ENCODE results near the gene TOPBP1.
"Not testable (repeated sequence)": the region's sequence is repeated elsewhere in the genome, so short reads cannot be mapped to it uniquely, and the experiment has no call there.

Gene TOPBP1

GRCh38 chr3:133661454-133662277, at the start of gene TOPBP1:
TSS of gene TOPBP1 (minus strand) at chr3:133661941. CDS start at chr3:133661127, 814 bp downstream.
- DNase-seq (ENCODE audit: low read depth) = peak; percentile 73

DNA sequence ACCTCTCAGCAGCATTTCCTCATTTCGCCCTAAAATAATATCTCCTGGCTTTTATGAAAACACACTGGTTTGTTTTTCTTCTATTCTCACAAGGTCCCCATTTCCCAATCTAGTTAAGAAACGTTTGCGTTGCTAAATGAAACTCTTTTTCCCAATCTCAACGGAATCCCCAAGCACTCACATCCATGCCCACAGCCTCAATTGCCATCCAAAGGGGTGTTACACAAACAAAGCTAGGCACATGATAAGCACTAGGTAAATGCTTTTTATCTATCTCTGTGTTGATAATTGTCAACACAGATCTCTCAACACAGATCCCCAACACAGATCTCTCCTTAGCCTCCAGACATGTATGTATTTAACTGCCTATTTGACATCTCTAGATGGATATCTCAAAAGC, 49.3 kb upstream of the TOPBP1 start:
- DNase-seq (ENCODE audit: low read depth) = no peak

- DNase-seq (ENCODE audit: low read depth) = no peak
Observed at GRCh38 chr3:133709139-133709750, 47.5 kb upstream of the TOPBP1 start.

DNA sequence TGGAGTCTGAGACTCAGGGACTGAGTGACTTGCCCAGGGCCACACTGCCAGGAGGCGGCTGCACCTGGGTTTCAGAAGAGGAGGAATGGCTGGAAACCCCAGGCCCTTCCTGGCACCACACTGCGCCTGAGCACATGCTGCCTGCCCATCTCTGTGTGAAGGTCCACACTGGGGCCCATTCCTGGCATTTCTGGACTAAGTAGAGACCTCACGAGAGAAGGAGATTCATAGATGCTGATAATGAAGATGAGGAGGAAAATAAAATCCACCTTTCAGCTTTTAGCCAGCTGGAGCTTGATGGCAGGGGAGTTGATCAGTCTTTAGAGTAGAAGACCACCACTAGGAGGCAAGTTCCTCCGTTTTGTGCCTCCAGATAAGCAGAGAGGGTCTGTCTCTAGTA, 44.3 kb upstream of the TOPBP1 start:
- no peak for DNase-seq (ENCODE audit: low read depth)

DNA sequence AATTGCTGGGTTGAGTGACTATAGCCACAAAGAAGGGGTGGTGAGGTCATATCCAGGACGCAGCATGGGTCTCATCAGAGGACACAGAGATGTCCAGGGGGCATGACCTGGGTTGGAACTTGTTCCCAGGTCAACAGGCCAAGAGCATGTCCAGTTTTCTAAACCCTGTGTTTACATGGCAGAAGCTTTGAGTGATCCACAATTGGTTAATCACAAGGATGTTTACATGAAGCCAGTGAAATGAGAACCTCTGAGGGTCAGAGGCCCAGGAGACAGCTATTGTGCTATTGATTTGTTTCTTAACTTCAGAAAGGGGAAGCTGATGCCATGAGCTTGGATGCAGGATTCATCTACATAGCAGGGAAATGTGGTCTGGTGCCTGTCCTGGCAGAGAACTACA, 42.2 kb upstream of the TOPBP1 start:
- no peak for DNase-seq (ENCODE audit: low read depth)

GRCh38 chr3:133701435-133702358, 40.0 kb upstream of the TOPBP1 start:
- no peak for DNase-seq (ENCODE audit: low read depth)

DNA sequence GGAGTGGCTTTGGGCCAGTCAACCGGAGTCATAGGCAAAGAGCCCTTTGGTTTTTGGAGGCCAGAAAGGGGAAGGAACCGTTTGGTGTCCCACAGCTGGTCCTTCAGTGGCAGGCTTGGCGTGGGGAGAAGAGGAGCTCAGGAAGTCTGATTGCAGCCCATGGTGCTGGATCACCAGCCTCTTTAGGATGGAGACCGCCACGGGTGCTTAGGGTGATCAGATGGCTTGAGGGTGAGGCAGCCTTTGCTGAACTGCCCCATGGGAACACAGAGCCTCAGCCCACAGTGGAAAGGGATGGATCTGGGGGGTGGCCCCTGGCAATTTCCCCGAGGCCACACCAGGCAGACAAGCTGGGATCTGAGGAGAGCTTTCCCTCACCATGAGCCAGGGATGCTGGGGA, 38.6 kb upstream of the TOPBP1 start:
- DNase-seq (ENCODE audit: low read depth) = no peak

GRCh38 chr3:133699903-133700302, 38.2 kb upstream of the TOPBP1 start:
- DNase-seq (ENCODE audit: low read depth) = no peak

DNA sequence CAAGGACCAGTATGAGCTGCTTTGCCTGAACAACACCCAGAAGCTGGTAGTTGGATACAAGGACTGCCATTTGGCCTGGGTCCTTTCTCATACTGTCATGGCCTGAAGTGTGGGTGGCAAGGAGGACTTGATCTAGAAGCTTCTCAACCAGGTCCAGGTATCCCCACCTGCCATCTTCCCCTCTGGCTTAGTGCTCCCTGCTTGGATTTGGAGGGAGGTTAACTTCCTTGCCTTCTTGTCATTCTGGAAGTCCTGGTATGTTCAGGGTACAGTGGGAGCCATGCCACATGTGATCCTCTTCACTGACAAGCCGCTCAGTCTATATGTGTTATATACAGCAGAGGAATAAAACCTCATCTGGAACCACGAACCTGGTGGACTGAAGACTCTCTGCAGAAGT, 37.7 kb upstream of the TOPBP1 start:
- no peak for DNase-seq (ENCODE audit: low read depth)

DNA sequence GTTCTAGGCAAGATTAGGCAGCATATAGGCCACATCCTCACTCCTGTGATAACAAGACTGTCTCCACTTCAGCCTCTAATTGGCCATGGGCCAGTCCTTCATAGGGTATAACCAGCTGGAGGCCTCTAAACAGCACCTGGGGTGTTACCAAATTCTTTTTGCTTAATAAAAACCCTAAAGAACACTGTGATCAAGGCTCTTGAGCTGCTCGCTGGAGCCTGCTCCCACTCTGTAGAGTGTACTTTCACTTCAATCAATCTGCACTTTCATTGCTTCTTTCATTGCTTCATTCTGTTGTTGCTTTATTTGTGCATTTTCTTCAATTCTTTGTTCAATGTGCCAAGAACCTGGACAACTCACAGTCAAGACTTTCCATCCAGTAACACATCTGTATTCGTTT, 36.2 kb upstream of the TOPBP1 start:
- no peak for DNase-seq (ENCODE audit: low read depth)

DNA sequence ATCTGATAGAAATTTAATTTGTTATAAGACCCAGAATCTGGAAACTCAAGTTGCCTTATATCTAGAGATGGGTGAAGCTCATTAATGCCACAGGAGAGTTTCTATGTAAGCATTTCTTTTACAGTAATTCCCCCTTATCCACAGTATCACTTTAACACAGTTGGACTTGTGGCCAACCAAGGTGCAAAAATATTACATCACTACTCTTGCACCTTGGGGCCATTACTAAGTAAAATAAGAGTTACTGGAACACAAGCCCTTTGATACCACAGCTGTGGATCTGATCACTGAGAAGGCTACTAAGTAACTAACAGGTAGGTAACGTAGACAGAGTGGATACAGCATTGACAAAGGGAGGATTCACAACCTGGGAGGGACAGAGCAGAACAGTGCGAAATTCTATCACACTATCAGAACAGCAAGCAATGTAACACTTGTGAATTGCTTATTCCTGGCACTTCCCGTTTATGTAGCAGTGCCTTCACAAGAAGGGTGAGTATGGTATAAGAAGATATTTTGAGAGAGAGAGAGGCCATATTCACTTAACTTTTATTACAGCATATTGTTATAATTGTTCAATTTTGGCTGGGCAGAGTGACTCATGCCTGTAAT, 33.9 kb upstream of the TOPBP1 start:
- no peak for DNase-seq (ENCODE audit: low read depth)

GRCh38 chr3:133694288-133695268, 32.8 kb upstream of the TOPBP1 start:
- DNase-seq (ENCODE audit: low read depth) = no peak

DNA sequence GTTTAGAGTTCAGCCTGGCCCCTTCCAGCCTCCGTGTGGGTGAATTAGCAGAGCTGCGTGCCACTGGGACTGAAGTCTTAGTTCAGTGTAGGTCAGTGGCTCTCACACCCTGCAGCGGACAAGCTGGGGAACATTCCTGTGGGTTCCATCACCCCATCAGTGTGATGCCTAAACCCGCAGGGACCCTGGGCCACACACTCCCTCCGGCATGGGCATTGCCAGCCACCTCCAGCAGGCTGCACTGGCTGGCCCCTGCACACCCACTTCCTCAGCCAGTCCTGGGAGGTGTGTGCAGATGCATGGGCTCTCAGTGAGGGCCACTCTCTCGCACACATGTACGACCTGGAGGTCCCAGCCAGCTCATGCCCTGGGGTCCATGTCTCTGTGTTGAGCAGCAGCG, 32.1 kb upstream of the TOPBP1 start:
- DNase-seq (ENCODE audit: low read depth) = no peak

DNA sequence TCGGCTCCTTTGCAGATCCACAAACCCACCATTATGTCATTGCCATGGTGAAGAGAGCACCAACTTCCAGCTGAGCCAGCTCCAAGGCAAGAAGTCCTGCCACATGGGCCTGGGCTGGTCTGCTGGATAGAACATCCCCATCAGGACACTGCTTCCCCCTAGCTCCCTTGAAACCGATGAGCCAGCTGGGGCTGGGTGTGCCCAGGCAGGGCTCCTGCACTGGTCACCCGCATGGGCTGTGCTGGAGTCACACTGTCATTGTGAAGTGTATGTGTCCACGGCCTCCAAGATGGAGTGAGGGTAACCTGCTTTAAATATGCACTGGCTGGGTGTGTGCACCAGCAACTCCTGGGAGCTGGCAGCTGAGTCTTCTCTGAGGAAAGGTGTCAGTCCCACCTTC, 31.0 kb upstream of the TOPBP1 start:
- no peak for DNase-seq (ENCODE audit: low read depth)

DNA sequence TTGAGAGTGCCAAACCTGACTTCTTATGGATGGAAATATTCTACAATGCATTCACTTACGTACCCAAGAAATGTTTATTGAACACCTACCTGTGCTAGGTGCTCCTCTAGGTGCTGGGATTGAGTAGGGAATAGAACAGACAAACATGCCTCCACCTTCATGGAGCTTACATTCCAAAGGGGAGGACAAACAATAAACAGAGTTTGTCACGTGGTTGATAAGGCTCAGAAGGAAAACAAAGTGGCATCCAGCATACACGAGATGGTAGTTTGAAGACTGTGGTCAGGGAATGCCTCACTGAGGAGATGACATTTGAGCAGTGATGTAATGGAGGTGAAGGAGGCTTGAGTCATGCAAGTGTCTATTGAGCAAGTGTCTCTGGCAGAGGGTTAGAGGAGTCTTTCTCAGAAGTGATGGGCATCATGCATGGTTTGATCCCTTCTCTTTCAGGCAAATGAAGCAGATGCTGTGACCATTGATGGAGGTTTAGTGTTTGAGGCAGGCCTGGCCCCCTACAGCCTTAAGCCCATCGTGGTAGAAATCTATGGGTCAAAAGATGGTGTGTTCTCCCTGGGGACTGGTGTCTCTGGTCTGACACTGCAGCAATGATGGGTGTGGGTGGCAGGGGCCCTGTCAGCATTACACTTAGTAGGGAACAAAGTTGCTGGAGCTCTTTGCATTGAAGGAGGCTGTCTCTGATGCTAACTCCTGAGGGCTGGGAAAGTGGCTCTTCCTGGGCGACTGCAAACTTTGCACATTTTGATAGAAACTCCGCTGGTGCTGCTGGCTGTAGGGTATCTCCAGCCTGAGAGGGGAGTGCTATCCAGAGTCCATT, 29.7 kb upstream of the TOPBP1 start:
- no peak for DNase-seq (ENCODE audit: low read depth)

GRCh38 chr3:133677993-133678392, 16.3 kb upstream of the TOPBP1 start:
- DNase-seq (ENCODE audit: low read depth) = not testable (repeated sequence)

- DNase-seq (ENCODE audit: low read depth) = no peak
Observed at GRCh38 chr3:133676336-133677118, 14.8 kb upstream of the TOPBP1 start.

- no peak for DNase-seq (ENCODE audit: low read depth)
Observed at GRCh38 chr3:133675631-133676335, 14.0 kb upstream of the TOPBP1 start.

All from stimulated activated CD8-positive, alpha-beta memory T cell treated with anti-CD3 and anti-CD28 coated beads, Interleukin-12 subunit alpha, Interleukin-12 subunit beta, amount 100 ng/mL, for 1 hour (primary cell).